Gastroesophageal sphincter (tissue), 3 donors: ENCODE measurements around the gene ZNF317.

Experiments used
- POLR2A ChIP-seq, 2 donors: fragments of 450-650 bp; IDR thresholded peaks; one replicate each; pipeline ENCODE4 v1.6.1; 2017; ENCODE audit warnings: antibody characterized with exemption in 2 of 2, mild to moderate bottlenecking in 2 of 2, moderate library complexity in 1 of 2
- TF ChIP-seq, protein P1 (sequence below), 4 experiments: fragments of 200-600 bp in 2 of 4; fragments of 450-650 bp in 2 of 4; sonication (generic) in 1 of 4; IDR thresholded peaks; one replicate each; pipeline ENCODE4 v1.5.1; 2017 to 2019; ENCODE audit warnings: antibody characterized with exemption in 4 of 4, mild to moderate bottlenecking in 2 of 4, moderate library complexity in 2 of 4

DNA sequence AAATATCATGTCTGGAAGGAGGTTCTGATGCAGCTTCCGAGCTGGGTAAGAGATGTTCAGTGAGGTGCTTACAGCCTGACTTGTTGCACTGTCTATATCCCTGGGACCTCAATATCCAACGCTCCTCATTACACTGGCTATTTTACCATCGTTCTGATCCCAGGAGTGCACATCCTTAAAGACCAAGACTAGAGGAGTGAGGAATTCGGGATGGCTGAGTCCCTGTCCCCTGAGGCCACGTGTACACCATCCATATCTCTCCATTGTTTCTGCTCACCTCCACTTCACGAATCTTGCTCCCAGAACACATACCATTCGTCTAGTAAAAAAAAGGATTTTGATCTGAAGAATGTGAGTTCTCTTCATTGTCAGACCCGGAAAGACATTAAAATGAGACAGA lies 32.8 kb upstream of the ZNF317 start, which contains the start of gene OR7G2:
- TF ChIP-seq, protein P1, sequence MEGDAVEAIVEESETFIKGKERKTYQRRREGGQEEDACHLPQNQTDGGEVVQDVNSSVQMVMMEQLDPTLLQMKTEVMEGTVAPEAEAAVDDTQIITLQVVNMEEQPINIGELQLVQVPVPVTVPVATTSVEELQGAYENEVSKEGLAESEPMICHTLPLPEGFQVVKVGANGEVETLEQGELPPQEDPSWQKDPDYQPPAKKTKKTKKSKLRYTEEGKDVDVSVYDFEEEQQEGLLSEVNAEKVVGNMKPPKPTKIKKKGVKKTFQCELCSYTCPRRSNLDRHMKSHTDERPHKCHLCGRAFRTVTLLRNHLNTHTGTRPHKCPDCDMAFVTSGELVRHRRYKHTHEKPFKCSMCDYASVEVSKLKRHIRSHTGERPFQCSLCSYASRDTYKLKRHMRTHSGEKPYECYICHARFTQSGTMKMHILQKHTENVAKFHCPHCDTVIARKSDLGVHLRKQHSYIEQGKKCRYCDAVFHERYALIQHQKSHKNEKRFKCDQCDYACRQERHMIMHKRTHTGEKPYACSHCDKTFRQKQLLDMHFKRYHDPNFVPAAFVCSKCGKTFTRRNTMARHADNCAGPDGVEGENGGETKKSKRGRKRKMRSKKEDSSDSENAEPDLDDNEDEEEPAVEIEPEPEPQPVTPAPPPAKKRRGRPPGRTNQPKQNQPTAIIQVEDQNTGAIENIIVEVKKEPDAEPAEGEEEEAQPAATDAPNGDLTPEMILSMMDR (IDR thresholded peaks at IDR 0.05): no peak
- TF ChIP-seq POLR2A (IDR thresholded peaks at IDR 0.05): no peak
